Bronchial epithelial cell (primary cell): ENCODE measurements around the gene TBC1D13. TPM values are rescaled to one million over a fixed set of nuclear protein-coding genes. Genes with fewer than 3 reads are reported as not detected.

Source experiments
- DNase-seq: peaks from one replicate; pipeline ENCODE4 v3.0.0-alpha.2; 2010; ENCODE audit warnings: low read depth
- FAIRE-seq: peaks from 2 replicates; lab custom pipeline; 2011; peaks lifted over from hg19 to GRCh38; lab: Jason Lieb, UNC
- H3K27me3 ChIP-seq: 2 replicates; pipeline ENCODE4 v1.5.1; 2011; ENCODE audit warnings: low read length; ENCODE audit not compliant: control insufficient read depth, insufficient read depth
- H3K36me3 ChIP-seq: 2 replicates; pipeline ENCODE4 v1.5.1; 2011; ENCODE audit warnings: low read length; ENCODE audit not compliant: control insufficient read depth, insufficient read depth
- H3K4me3 ChIP-seq: 2 replicates; pipeline ENCODE4 v1.5.1; 2011; ENCODE audit warnings: mild to moderate bottlenecking, low read depth, low read length, control low read depth
- total RNA-seq: library from RNA; depleted of rRNA; stranded (reverse); fragments of >200 nt; gene quantifications from 2 replicates; pipeline ENCODE4 v1.2.1, GENCODE V29; 2014
- TF ChIP-seq, protein P1 (sequence below): IDR thresholded peaks from 2 replicates; pipeline ENCODE4 v1.5.1; 2011; ENCODE audit warnings: mild to moderate bottlenecking, moderate library complexity, low read length, control low read depth, inconsistent platforms; ENCODE audit not compliant: insufficient read depth, severe bottlenecking

The TBC1D13 gene
- total RNA-seq, 1 donor from 2014 or later, result 12.6 TPM

DNA sequence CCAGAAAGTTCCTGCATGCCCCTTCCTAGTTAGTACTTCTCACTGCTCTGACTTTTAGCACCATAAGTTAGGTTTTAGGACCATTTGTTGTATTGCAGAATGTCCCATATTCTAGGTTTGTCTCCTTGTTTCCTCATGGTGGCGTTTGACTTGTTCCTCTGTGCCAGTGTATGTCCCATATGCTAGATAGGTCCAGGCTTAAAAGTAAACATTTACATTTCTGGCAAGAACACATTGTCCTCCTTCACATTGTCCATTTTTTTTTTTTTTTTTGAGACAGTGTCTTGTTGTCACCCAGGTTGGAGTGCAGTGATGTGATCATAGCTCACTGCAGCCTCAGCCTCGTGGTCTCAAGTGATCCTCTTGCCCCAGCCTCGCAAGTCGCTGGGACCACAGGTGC lies 15.4 kb downstream of the TBC1D13 start:
- TF ChIP-seq, protein P1, sequence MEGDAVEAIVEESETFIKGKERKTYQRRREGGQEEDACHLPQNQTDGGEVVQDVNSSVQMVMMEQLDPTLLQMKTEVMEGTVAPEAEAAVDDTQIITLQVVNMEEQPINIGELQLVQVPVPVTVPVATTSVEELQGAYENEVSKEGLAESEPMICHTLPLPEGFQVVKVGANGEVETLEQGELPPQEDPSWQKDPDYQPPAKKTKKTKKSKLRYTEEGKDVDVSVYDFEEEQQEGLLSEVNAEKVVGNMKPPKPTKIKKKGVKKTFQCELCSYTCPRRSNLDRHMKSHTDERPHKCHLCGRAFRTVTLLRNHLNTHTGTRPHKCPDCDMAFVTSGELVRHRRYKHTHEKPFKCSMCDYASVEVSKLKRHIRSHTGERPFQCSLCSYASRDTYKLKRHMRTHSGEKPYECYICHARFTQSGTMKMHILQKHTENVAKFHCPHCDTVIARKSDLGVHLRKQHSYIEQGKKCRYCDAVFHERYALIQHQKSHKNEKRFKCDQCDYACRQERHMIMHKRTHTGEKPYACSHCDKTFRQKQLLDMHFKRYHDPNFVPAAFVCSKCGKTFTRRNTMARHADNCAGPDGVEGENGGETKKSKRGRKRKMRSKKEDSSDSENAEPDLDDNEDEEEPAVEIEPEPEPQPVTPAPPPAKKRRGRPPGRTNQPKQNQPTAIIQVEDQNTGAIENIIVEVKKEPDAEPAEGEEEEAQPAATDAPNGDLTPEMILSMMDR, result no peak
- no peaks in the 10 kb centered on the region for H3K27me3 ChIP-seq
- H3K36me3 ChIP-seq, result peaks cover 21% of the 10 kb centered on the region
- H3K4me3 ChIP-seq, result no peak overlapping the region
- FAIRE-seq (no peak), DNase-seq (no peak)

- TF ChIP-seq, protein P1, result no peak
- Histone ChIP-seq H3K4me3 (no peak overlapping the region), H3K27me3 (no peaks in the 10 kb centered on the region), H3K36me3 (peaks cover 20% of the 10 kb centered on the region)
- DNase-seq (no peak), FAIRE-seq (no peak)
These were observed 18.6 kb downstream of the TBC1D13 start for GRCh38 chr9:128805661-128806060.

GRCh38 chr9:128807827-128808226 lies 20.8 kb downstream of the TBC1D13 start:
- peaks cover 20% of the 10 kb centered on the region for H3K36me3 ChIP-seq
- H3K27me3 ChIP-seq, result no peaks in the 10 kb centered on the region
- TF ChIP-seq, protein P1, result no peak
- H3K4me3 ChIP-seq, result no peak overlapping the region
- DNase-seq (no peak), FAIRE-seq (no peak)

DNA sequence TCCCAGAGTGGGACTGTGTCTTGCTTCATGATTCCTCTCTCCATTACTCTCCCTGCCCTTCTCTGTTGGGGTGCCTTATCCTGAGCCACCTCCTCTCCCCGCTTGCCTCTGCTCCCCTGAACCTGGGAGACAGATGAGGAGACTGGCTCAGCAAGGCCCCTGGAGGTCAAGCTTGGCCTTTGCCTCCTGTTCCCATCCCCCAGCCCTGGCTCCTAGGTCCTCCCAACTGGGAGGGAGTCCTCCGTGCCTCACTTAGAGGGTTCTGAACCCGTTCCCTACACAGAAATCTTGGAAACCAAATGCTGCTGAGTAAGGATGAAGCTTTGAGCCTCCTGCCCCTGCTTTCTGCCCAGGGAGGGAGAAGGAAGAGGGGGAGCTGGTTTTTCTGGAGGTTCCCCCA lies 21.5 kb downstream of the TBC1D13 start:
- Histone ChIP-seq H3K4me3 (no peak overlapping the region), H3K36me3 (peaks cover 18% of the 10 kb centered on the region), H3K27me3 (no peaks in the 10 kb centered on the region)
- TF ChIP-seq, protein P1, result no peak
- DNase-seq (no peak), FAIRE-seq (no peak)

GRCh38 chr9:128809036-128809599 lies 22.1 kb downstream of the TBC1D13 start:
- TF ChIP-seq, protein P1, result no peak
- FAIRE-seq (no peak), DNase-seq (no peak)
- Histone ChIP-seq H3K36me3 (peaks cover 14% of the 10 kb centered on the region), H3K4me3 (no peak overlapping the region), H3K27me3 (no peaks in the 10 kb centered on the region)

DNA sequence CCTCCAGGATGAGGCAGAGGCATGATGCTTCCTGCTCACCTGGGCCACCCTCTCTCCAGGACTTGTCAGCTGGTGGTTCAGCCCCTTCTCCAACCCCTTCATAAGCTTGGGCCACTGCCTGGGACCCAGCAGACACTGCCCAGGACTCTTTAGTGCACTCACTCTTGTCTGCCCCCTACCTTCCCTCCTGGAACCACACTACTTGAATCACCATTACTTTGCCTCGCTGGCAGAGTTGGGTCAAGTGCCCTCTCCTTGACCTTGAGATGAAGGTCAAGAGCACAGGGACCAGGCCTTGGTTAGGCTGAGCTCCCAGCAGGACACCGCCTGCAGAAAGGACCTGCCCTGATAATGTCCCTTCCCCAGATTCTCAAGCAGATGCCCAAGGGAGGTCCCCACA lies 22.8 kb downstream of the TBC1D13 start:
- peaks cover 14% of the 10 kb centered on the region for H3K36me3 ChIP-seq
- no peaks in the 10 kb centered on the region for H3K27me3 ChIP-seq
- DNase-seq (no peak), FAIRE-seq (no peak)
- no peak overlapping the region for H3K4me3 ChIP-seq
- TF ChIP-seq, protein P1, result no peak
